Neural crest cell (in vitro differentiated cells): ENCODE measurements around the gene RHOXF2. TPM values are rescaled to one million over a fixed set of nuclear protein-coding genes. Genes with fewer than 3 reads are reported as not detected.
"Not testable (repeated sequence)": the region's sequence is repeated elsewhere in the genome, so short reads cannot be mapped to it uniquely, and the experiment has no call there.

Experiments
- DNase-seq: peaks from one replicate; pipeline ENCODE4 v3.0.0; 2021; ENCODE audit warnings: low read depth, mixed read lengths, low spot score
- H3K27ac Mint-ChIP-seq: one replicate; pipeline ENCODE4 v1.8.0; 2021; ENCODE audit warnings: mild to moderate bottlenecking, mixed read lengths; ENCODE audit not compliant: unreplicated experiment
- H3K27me3 Mint-ChIP-seq: 2 replicates; pipeline ENCODE4 v1.8.0; 2021; ENCODE audit warnings: low read depth, mild to moderate bottlenecking, mixed read lengths
- H3K36me3 Mint-ChIP-seq: 2 replicates; pipeline ENCODE4 v1.8.0; 2021; ENCODE audit warnings: low read depth, mild to moderate bottlenecking, mixed read lengths
- H3K4me1 Mint-ChIP-seq: 2 replicates; pipeline ENCODE4 v1.8.0; 2021; ENCODE audit warnings: mixed read lengths
- H3K4me3 Mint-ChIP-seq: one replicate; pipeline ENCODE4 v1.8.0; 2021; ENCODE audit warnings: mild to moderate bottlenecking, mixed read lengths
- H3K9me3 Mint-ChIP-seq: 2 replicates; pipeline ENCODE4 v1.8.0; 2021; ENCODE audit warnings: mixed read lengths
- total RNA-seq: library from RNA; stranded (reverse); gene quantifications from 2 replicates; pipeline ENCODE4 v1.2.1, GENCODE V29; 2021
- TF ChIP-seq, protein P1 (sequence below): fragments of 200-600 bp; sonication (generic); conservative IDR thresholded peaks from 2 replicates; pipeline ENCODE4 v1.5.0; 2021; ENCODE audit warnings: antibody characterized with exemption, mild to moderate bottlenecking

Gene RHOXF2
- total RNA-seq, 1 donor from 2014 or later: not detected

DNA sequence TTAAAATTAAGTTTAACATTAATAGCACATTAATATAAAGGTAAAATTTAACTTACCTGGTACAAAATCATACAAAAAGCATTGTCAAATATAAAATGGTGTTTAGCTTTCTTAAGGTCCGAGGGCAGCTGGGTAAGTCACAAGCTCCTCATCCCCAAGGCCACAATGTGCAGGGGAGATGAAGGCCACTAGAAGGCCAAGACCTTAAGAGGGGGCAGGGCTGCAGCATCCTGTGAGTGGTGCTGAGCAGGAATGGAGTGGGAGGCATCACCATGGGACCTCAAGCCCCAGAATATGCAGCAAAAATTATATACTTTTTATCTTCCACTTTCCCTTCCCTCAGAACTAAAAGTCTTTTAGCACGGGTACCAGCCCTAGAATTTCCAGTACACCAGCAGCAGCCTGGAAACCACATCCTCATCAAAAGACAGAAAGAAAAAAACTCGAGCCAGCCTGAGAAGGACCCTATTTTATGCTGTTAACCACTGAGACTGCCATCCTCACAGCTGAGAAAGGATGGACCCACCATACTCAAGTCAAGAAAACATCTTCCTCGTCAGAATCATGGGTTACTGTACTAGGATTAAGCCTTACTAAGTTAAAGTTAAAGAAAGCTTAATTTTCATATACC lies 13.0 kb upstream of the RHOXF2 start:
- Mint-ChIP-seq H3K27me3 (no peaks in the 10 kb centered on the region), H3K27ac (no peak overlapping the region), H3K9me3 (peaks cover 18% of the 10 kb centered on the region), H3K4me1 (peaks cover 7% of the 10 kb centered on the region), H3K36me3 (peaks cover 17% of the 10 kb centered on the region), H3K4me3 (no peak overlapping the region)
- TF ChIP-seq, protein P1, sequence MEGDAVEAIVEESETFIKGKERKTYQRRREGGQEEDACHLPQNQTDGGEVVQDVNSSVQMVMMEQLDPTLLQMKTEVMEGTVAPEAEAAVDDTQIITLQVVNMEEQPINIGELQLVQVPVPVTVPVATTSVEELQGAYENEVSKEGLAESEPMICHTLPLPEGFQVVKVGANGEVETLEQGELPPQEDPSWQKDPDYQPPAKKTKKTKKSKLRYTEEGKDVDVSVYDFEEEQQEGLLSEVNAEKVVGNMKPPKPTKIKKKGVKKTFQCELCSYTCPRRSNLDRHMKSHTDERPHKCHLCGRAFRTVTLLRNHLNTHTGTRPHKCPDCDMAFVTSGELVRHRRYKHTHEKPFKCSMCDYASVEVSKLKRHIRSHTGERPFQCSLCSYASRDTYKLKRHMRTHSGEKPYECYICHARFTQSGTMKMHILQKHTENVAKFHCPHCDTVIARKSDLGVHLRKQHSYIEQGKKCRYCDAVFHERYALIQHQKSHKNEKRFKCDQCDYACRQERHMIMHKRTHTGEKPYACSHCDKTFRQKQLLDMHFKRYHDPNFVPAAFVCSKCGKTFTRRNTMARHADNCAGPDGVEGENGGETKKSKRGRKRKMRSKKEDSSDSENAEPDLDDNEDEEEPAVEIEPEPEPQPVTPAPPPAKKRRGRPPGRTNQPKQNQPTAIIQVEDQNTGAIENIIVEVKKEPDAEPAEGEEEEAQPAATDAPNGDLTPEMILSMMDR: no peak
- DNase-seq: no peak

DNA sequence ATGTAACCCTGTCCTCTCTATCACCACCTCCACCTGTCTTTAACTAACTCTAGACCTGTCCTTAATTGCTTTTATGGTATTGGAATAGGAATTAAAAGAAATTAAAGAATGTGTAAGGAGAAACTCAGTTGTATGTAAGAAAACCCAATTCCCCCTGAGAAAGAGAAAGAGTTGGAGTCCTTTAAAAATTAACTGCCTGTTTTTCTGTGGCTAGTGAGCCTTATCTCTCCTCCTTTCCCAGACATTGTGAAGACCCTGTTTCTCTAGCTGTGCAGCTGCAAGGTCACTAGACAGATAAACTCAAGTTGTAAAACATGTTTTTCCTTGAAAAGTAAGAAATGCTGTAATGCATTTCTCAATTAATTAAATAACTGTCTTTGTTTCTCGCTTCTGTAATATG lies 12.1 kb upstream of the RHOXF2 start:
- Mint-ChIP-seq H3K9me3 (peaks cover 18% of the 10 kb centered on the region), H3K36me3 (peaks cover 17% of the 10 kb centered on the region)
- H3K27ac Mint-ChIP-seq, H3K27me3 Mint-ChIP-seq, DNase-seq, H3K4me1 Mint-ChIP-seq, H3K4me3 Mint-ChIP-seq: not testable (repeated sequence)

DNA sequence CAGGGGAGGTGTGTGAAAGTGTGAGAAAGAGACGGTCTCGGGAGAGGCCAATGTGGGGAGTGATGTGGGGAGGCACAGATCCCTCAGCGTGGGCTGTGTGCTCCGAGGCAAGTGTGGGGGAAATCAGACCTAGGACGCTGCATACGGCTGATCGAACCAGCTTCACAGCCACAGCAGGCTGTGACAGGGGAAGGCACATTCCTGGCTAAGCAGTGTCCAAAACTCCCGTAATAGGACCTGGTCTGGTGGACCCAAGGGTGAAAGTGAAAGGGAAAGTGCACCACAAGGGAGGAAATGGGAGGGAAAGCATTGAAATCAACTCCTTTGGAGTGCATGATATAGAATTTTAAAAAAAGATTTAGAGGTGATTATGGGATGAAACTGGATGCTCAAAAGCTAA lies 10.9 kb upstream of the RHOXF2 start:
- Mint-ChIP-seq H3K4me3 (no peak overlapping the region), H3K27ac (no peak overlapping the region), H3K36me3 (peaks cover 17% of the 10 kb centered on the region), H3K4me1 (peaks cover 7% of the 10 kb centered on the region), H3K9me3 (peaks cover 18% of the 10 kb centered on the region), H3K27me3 (no peaks in the 10 kb centered on the region)
- no peak for DNase-seq
- TF ChIP-seq, protein P1: no peak

DNA sequence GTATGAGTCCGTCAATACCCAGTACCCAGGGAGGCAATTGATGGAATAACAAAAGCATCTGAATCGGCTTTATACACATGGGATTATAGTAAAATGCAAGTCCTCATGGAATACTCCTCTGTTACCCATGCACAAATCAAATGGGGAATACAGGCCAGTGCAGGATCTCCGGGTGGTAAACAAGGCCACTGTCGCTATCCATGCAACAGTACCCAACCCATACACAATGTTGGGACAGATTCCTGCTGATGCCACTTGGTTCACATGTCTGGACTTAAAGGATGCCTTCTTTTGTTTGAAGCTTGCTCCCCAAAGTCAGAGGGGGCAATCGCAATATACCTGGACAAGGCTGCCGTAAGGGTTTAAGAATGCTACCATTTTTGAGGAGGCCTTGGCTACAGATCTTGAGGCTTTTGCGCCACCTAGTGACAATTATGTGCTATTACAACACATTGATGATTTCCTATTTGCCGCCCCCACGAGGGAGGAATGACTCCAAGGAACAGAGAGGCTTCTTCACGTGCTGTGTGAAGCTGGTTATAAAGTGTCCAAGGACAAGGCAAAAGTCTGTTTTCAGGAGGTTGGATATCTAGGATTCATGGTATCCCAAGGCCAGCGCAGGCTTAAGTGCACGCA lies 8.2 kb upstream of the RHOXF2 start:
- not testable (repeated sequence) for DNase-seq, H3K4me1 Mint-ChIP-seq, H3K27me3 Mint-ChIP-seq, H3K27ac Mint-ChIP-seq, H3K4me3 Mint-ChIP-seq
- peaks cover 17% of the 10 kb centered on the region for H3K36me3 Mint-ChIP-seq
- H3K9me3 Mint-ChIP-seq: peaks cover 18% of the 10 kb centered on the region

DNA sequence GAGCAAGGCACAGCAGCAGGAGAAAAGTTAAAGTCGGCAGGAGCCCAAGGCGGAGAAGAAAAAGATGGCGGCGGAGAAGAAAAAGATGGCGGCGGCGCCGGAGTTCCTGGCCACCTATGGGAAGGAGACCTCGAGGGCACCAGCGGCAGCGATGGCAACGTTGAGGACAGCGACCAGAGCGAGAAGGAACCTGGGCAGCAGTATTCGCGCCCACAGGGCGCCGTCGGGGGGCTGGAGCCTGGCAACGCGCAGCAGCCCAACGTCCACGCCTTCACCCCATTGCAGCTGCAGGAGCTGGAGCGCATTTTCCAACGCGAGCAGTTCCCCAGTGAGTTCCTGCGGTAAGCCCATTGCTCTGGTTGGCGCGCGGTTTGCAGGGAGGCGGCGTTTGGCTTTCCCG lies 673 bp downstream of the RHOXF2 start:
- H3K27ac Mint-ChIP-seq, H3K4me3 Mint-ChIP-seq, DNase-seq, H3K27me3 Mint-ChIP-seq, H3K9me3 Mint-ChIP-seq, H3K36me3 Mint-ChIP-seq, H3K4me1 Mint-ChIP-seq: not testable (repeated sequence)

DNA sequence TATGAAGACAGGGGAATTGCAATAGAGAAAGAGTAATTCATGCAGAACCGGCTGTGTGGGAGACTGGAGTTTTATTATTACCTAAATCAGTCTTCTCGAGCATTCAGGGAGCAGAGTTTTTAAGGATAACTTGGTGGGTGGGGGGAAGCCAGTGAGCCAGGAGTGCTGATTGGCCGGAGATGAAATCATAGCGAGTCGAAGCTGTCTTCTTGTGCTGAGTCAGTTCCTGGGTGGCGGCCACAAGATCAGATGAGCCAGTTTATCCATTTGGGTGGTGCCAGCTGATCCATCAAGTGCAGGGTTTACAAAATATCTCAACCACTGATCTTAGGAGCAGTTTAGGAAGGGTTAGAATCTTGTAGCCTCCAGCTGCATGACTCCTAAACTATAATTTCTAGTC lies 34.8 kb downstream of the RHOXF2 start:
- not testable (repeated sequence) for H3K27me3 Mint-ChIP-seq, H3K9me3 Mint-ChIP-seq, H3K4me3 Mint-ChIP-seq, H3K27ac Mint-ChIP-seq, H3K4me1 Mint-ChIP-seq, H3K36me3 Mint-ChIP-seq, DNase-seq

DNA sequence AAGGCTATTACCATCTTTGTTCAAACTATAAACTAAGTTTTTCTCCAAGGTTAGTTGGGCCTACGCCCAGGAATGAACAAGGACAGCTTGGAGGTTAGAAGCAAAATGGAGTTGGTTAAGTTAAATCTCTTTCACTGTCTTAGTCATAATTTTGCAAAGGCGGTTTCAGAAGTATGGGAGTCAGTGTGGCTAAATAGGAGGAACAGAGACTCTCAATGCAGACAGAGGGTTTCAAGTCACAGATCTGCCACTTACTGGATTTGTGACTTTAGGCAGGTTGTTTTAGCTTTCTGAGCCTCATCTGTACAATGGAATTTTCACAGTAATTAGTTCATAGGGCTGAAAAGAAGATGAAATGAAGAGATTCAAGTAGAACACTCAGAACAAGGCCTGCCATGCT lies 35.3 kb downstream of the RHOXF2 start:
- H3K36me3 Mint-ChIP-seq, H3K4me1 Mint-ChIP-seq, H3K9me3 Mint-ChIP-seq, DNase-seq, H3K4me3 Mint-ChIP-seq, H3K27me3 Mint-ChIP-seq, H3K27ac Mint-ChIP-seq: not testable (repeated sequence)

DNA sequence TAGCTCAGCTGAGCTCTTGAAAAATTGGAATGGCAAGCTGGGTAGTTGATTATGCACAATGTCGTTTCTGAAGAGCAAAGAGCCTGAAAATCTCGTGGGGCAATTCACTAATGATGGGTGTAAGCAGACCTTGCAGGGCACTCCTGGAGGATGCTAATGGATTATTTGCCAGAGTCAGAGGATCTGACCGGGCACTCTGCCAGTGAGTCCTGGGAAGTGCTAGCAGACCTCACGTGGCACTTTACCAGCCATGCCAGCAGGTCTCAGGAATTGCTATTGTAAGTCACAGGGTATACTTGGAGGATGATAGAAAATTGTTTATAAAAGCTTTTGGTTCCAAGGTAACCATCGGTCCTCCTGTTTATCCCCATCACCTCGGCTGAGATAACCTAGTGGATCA lies 37.4 kb downstream of the RHOXF2 start:
- H3K4me3 Mint-ChIP-seq, H3K4me1 Mint-ChIP-seq, H3K27me3 Mint-ChIP-seq, DNase-seq, H3K36me3 Mint-ChIP-seq, H3K27ac Mint-ChIP-seq, H3K9me3 Mint-ChIP-seq: not testable (repeated sequence)

DNA sequence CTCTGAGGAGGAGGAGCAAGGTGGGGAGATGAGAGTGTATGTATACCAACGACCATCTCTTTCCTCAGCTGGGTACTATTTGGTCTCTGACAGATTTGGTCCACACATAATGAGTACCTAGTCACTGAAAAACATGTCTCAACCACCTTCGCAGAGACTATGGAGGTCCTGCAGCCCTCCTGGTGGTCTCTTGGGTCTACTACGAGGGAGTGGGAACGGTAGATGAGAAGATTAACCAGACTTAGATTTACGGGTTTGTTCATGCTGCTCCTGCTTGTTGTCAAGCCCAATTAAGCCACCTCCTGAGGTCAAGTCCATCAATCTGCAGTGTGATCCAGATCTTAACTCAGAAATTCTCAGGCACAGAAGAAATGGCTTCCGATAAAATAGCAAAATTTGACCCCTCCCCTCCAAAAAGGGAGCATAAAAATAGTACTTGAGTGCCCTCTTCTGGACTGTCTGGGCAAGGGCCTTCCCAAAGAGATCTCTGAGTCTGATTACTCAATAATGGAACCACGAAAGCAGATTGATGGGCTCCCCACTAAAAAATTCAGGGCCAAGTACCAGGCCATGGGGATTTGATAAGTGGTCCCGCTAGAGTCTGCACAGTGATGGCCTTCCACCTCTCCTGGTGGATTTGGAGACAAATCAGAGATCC lies 38.3 kb downstream of the RHOXF2 start:
- not testable (repeated sequence) for H3K27ac Mint-ChIP-seq, DNase-seq, H3K27me3 Mint-ChIP-seq

More for the DNA sequence above, 38.3 kb downstream of the RHOXF2 start:
- not testable (repeated sequence) for H3K9me3 Mint-ChIP-seq, H3K4me3 Mint-ChIP-seq, H3K36me3 Mint-ChIP-seq, H3K4me1 Mint-ChIP-seq
